HepG2 (cell line): ENCODE measurements around the gene OTUD1. TPM values are rescaled to one million over a fixed set of nuclear protein-coding genes. Genes with fewer than 3 reads are reported as not detected.
A peak's percentile ranks its signal among the peaks of the same experiment; 100 is the strongest.

Experiments
- ARID3A ChIP-seq: IDR thresholded peaks from 2 replicates; pipeline ENCODE4 v1.6.1; 2012; ENCODE audit warnings: low read depth, low read length, improper control_type of control experiment
- DRAP1 ChIP-seq: IDR thresholded peaks from 2 replicates; pipeline ENCODE4 v1.6.1; 2016; ENCODE audit warnings: missing genetic modification reagents, missing compliant biosample characterization
- GZF1 ChIP-seq: sonication (generic); formaldehyde crosslinking; IDR thresholded peaks from 2 replicates; pipeline ENCODE4 v1.5.1; 2020; ENCODE audit warnings: mild to moderate bottlenecking, missing genetic modification reagents
- HNF4A ChIP-seq: sonication (generic); formaldehyde crosslinking; IDR thresholded peaks from 2 replicates; pipeline ENCODE4 v1.4.0; 2020; ENCODE audit warnings: missing genetic modification reagents
- MAZ ChIP-seq, 2 experiments: sonication (generic) in 1 of 2; formaldehyde crosslinking in 1 of 2; IDR thresholded peaks; 2 replicates each; pipeline versions ENCODE4 v1.5.0 to v1.6.1; 2012 to 2020; ENCODE audit warnings: low read depth in 2 of 2, mild to moderate bottlenecking in 2 of 2, borderline replicate concordance in 1 of 2, improper control_type of control experiment in 1 of 2, low read length in 1 of 2, missing genetic modification reagents in 1 of 2, moderate library complexity in 1 of 2
- REST ChIP-seq, 2 experiments: IDR thresholded peaks; 2 replicates each; pipeline ENCODE4 v1.6.1; 2011 to 2012; ENCODE audit warnings: low read length in 2 of 2, borderline replicate concordance in 1 of 2, low read depth in 1 of 2, mild to moderate bottlenecking in 1 of 2, moderate library complexity in 1 of 2
- SMARCC2 ChIP-seq: fragments of 450-650 bp; IDR thresholded peaks from 2 replicates; pipeline ENCODE4 v1.6.1; 2017; ENCODE audit warnings: antibody characterized with exemption, mild to moderate bottlenecking
- USF2 ChIP-seq, 2 experiments: sonication (generic) in 1 of 2; formaldehyde crosslinking in 1 of 2; IDR thresholded peaks; 2 replicates each; pipeline versions ENCODE4 v1.5.1 to v1.6.1; 2011 to 2020; ENCODE audit warnings: borderline replicate concordance in 1 of 2, low read depth in 1 of 2, low read length in 1 of 2, mild to moderate bottlenecking in 1 of 2, missing genetic modification reagents in 1 of 2, moderate library complexity in 1 of 2
- ZBTB34 ChIP-seq: sonication (generic); formaldehyde crosslinking; IDR thresholded peaks from 2 replicates; pipeline ENCODE4 v1.8.0; 2022; ENCODE audit warnings: mild to moderate bottlenecking, missing genetic modification reagents
- ZBTB8A ChIP-seq: sonication (generic); formaldehyde crosslinking; IDR thresholded peaks from 2 replicates; pipeline ENCODE4 v1.4.0; 2020; ENCODE audit warnings: mild to moderate bottlenecking, low read depth, missing genetic modification reagents, borderline replicate concordance
- ZNF503 ChIP-seq: sonication (generic); formaldehyde crosslinking; IDR thresholded peaks from 2 replicates; pipeline ENCODE4 v1.4.0; 2020; ENCODE audit warnings: missing genetic modification reagents
- ZNF709 ChIP-seq: sonication (generic); formaldehyde crosslinking; IDR thresholded peaks from 2 replicates; pipeline ENCODE4 v1.5.0; 2020; ENCODE audit warnings: mild to moderate bottlenecking, missing genetic modification reagents
- polyA plus RNA-seq, 8 experiments: library from polyadenylated mRNA; depleted of rRNA in 3 of 8; stranded (reverse) in 7 of 8; unstranded in 1 of 8; fragments of >200 nt; fragmentation: Illumina TruSeq in 4 of 8; extraction: Trizol in 4 of 8; gene quantifications; 2 replicates each; pipeline versions ENCODE4 v1.2.1 to v1.2.3, GENCODE V29; 2011 to 2016; ENCODE audit warnings: low read depth in 4 of 8, missing spikeins in 1 of 8, mixed read lengths in 1 of 8; ENCODE audit not compliant: insufficient read depth in 1 of 8
- total RNA-seq, 5 experiments: library from RNA; depleted of rRNA; stranded (reverse); fragments of >200 nt; fragmentation: Illumina TruSeq; extraction: Trizol; gene quantifications; 2 replicates each; pipeline ENCODE4 v1.2.3, GENCODE V29; 2016; ENCODE audit warnings: low read depth in 1 of 5

OTUD1 gene
- total and polyA plus RNA-seq, 2 of the 13 experiments (the other 11 are each of a cell fraction or from before 2014, with no cell fraction given), result 1.2 to 1.4 TPM

- TF ChIP-seq ARID3A, result no peak
- TF ChIP-seq ZNF709 (CRISPR knock-in tag), result no peak; the same call in 1 of the 2 replicates
- TF ChIP-seq SMARCC2, result no peak
- peak; percentile 65 for TF ChIP-seq MAZ (IDR thresholded peaks at IDR 0.05; ENCODE audit: borderline replicate concordance, low read depth, low read length)
- TF ChIP-seq MAZ (CRISPR knock-in tag; IDR thresholded peaks at IDR 0.05; ENCODE audit: low read depth), result peak; percentile 64
- TF ChIP-seq HNF4A, result no peak
- TF ChIP-seq ZBTB8A, result no peak
- peak; percentile 82 for TF ChIP-seq USF2 (IDR thresholded peaks at IDR 0.05; ENCODE audit: low read depth, low read length)
- peak; percentile 75; the same call in 1 of the 2 replicates for TF ChIP-seq USF2 (CRISPR knock-in tag; IDR thresholded peaks at IDR 0.05; ENCODE audit: borderline replicate concordance)
- no peak for TF ChIP-seq GZF1 (CRISPR knock-in tag)
- no peak for TF ChIP-seq DRAP1 (CRISPR knock-in tag)
- TF ChIP-seq REST (IDR thresholded peaks at IDR 0.05; ENCODE audit: borderline replicate concordance in 1 of 2, low read depth in 1 of 2, low read length in 2 of 2), result no peak
- no peak for TF ChIP-seq ZBTB34 (CRISPR knock-in tag)
- no peak for TF ChIP-seq ZNF503 (CRISPR knock-in tag)
Observed at GRCh38 chr10:23438547-23439451, at the start of gene OTUD1 (continued).
